Naive B cell (primary cell): ENCODE results near the gene BMPER. TPM values are rescaled to one million over a fixed set of nuclear protein-coding genes. Genes with fewer than 3 reads are reported as not detected.
A peak's percentile ranks its signal among the peaks of the same experiment; 100 is the strongest.

Experiments used
- ATAC-seq, 2 donors: fragments of 150-1000 bp; cut with Tn5 transposase; 2 replicates each; pipeline ENCODE4 v1.10.0; 2021; ENCODE audit warnings: low read depth in 2 of 2, mild to moderate bottlenecking in 2 of 2, moderate library complexity in 2 of 2
- DNase-seq: peaks from one replicate; pipeline ENCODE4 v3.0.0; 2022
- H3K27ac Mint-ChIP-seq, 6 donors: one replicate each; pipeline ENCODE4 v1.8.0; 2020 to 2022; ENCODE audit warnings: mild to moderate bottlenecking in 6 of 6, mixed read lengths in 6 of 6, moderate library complexity in 5 of 6, inconsistent platforms in 2 of 6
- H3K27me3 Mint-ChIP-seq, 3 donors: one replicate each; pipeline ENCODE4 v1.8.0; 2021 to 2022; ENCODE audit warnings: mixed read lengths in 3 of 3, mild to moderate bottlenecking in 1 of 3
- H3K36me3 Mint-ChIP-seq, 2 donors: one replicate each; pipeline ENCODE4 v1.8.0; 2020 to 2022; ENCODE audit warnings: mixed read lengths in 2 of 2, inconsistent platforms in 1 of 2, mild to moderate bottlenecking in 1 of 2
- H3K4me1 Mint-ChIP-seq, 3 donors: one replicate each; pipeline ENCODE4 v1.8.0; 2020 to 2022; ENCODE audit warnings: mixed read lengths in 3 of 3, inconsistent platforms in 1 of 3, mild to moderate bottlenecking in 1 of 3, moderate library complexity in 1 of 3
- H3K4me3 Mint-ChIP-seq, 8 donors: one replicate each; pipeline ENCODE4 v1.8.0; 2020 to 2022; ENCODE audit warnings: mild to moderate bottlenecking in 8 of 8, mixed read lengths in 8 of 8, moderate library complexity in 8 of 8, inconsistent platforms in 2 of 8
- H3K9me3 Mint-ChIP-seq, 7 donors: one replicate each; pipeline ENCODE4 v1.8.0; 2020 to 2022; ENCODE audit warnings: mixed read lengths in 7 of 7, mild to moderate bottlenecking in 5 of 7, inconsistent platforms in 2 of 7, moderate library complexity in 1 of 7
- polyA plus RNA-seq, 6 donors: library from polyadenylated mRNA; unstranded; fragments of 300-500 nt; fragmentation: Illumina TruSeq; gene quantifications; one replicate each; pipeline ENCODE4 v1.2.3, GENCODE V29; 2021; ENCODE audit warnings: low read depth in 6 of 6

The BMPER gene
- polyA plus RNA-seq, 6 donors from 2014 or later = not detected

DNA sequence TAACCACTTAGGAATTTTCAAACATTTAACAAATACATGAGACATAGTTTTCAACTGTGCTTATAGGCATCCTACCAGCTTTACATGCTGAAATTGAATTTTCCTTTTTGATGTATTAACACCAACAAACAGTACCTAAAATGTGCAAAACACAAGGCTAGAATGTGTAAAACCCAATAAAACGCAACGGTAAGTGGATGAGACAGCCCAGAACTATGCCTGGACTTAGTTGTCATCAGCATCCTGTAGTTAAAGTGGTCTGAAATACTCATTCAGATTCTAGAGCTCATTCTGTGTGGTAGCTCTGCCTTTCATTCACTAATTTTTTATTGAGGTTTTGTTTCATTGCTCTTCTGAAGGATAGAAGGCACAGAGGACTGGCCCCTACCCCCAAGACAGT is 137.1 kb downstream of the BMPER start:
- ATAC-seq = no peak
- Mint-ChIP-seq H3K9me3 (peaks cover 0 to 3% (median 0%) of the 10 kb centered on the region in 7 donors), H3K36me3 (no peaks in the 10 kb centered on the region), H3K27ac (no peak overlapping the region), H3K4me3 (no peak overlapping the region), H3K4me1 (no peaks in the 10 kb centered on the region), H3K27me3 (no peaks in the 10 kb centered on the region)
- no peak for DNase-seq

DNA sequence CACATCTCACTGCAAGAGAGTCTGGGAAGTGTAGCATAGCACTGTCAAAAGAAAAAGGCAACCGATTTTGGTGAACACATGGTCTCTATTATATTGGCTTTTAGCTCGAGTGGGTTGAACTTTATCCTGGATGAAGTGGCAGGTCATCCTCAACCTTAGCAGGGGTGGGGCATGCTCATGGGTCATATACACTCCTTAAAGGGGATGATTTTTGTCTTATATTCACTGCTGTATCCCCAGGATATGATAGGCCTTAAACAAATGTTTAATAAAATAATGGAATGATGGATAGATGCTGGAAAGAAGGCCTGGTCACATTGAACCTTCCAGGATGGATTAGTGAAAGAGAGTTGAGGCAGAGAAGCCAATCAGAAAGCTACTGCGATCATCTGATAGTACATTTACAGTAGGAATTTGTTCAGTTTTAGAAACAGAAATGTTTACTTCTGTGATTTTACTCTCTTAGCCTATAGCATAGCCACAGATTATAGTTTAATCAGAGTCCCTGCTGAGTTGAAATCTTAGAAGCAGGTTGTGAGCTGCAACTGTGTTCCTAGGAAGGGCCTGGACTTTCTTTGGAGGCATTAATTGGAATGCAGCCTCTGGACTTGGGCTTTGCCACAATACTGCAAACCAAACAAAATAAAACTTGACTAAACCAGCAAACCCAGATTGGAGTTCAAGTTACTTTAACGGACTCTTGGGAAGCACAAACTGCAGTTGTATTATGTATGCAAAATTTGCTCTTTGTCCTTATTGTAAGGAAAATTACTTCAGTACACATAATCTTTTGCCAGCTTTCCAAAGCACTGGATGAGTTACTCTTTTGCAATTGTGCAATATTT is 138.3 kb downstream of the BMPER start:
- DNase-seq (no peak), ATAC-seq (no peak)
- H3K36me3 Mint-ChIP-seq = no peaks in the 10 kb centered on the region
- H3K9me3 Mint-ChIP-seq = peaks cover 0 to 8% (median 2%) of the 10 kb centered on the region in 7 donors
- H3K27me3 Mint-ChIP-seq = peaks cover 0 to 7% (median 0%) of the 10 kb centered on the region in 3 donors
- no peaks in the 10 kb centered on the region for H3K4me1 Mint-ChIP-seq
- H3K27ac Mint-ChIP-seq = no peak overlapping the region
- no peak overlapping the region for H3K4me3 Mint-ChIP-seq

DNA sequence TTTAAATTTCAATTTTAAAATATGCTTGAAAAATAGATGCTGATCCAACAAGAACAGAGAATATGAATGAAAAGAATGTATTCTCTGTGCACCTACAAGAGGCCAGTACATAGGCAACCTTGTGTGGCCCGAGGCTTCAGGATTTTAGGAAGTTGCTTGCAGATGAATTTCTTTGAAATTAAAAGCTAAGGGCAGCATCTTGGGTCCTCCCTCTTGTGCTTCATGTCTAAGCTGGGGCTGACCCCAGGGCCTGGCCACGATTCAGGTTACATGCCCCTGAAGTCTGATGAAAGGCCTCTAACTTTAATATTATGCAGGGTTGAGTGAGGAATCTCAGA is 138.9 kb downstream of the BMPER start:
- no peak overlapping the region for H3K27ac Mint-ChIP-seq
- DNase-seq = no peak
- H3K4me3 Mint-ChIP-seq = peak overlapping the region in 1 of 8 donors; percentile 22

GRCh38 chr7:34044734-34045353 is 139.5 kb downstream of the BMPER start:
- Mint-ChIP-seq H3K4me3 (no peak overlapping the region), H3K36me3 (no peaks in the 10 kb centered on the region), H3K27me3 (peaks cover 0 to 7% (median 0%) of the 10 kb centered on the region in 3 donors), H3K9me3 (peaks cover 0 to 8% (median 2%) of the 10 kb centered on the region in 7 donors), H3K4me1 (no peaks in the 10 kb centered on the region), H3K27ac (no peak overlapping the region)
- no peak for ATAC-seq
- DNase-seq = no peak

More for the DNA sequence above, 138.9 kb downstream of the BMPER start:
- Mint-ChIP-seq H3K9me3 (peaks cover 0 to 8% (median 2%) of the 10 kb centered on the region in 7 donors), H3K27me3 (peaks cover 0 to 7% (median 0%) of the 10 kb centered on the region in 3 donors), H3K36me3 (no peaks in the 10 kb centered on the region), H3K4me1 (no peaks in the 10 kb centered on the region)
- no peak for ATAC-seq

- DNase-seq (no peak), ATAC-seq (no peak)
- no peak overlapping the region for H3K27ac Mint-ChIP-seq
- H3K4me3 Mint-ChIP-seq = no peak overlapping the region
- no peaks in the 10 kb centered on the region for H3K36me3 Mint-ChIP-seq
- no peaks in the 10 kb centered on the region for H3K4me1 Mint-ChIP-seq
- H3K9me3 Mint-ChIP-seq = peaks cover 0 to 8% (median 2%) of the 10 kb centered on the region in 7 donors
- peaks cover 0 to 7% (median 0%) of the 10 kb centered on the region in 3 donors for H3K27me3 Mint-ChIP-seq
Measured at GRCh38 chr7:34048445-34048844, 143.1 kb downstream of the BMPER start.

- Mint-ChIP-seq H3K4me3 (no peak overlapping the region), H3K9me3 (peaks cover 0 to 5% (median 0%) of the 10 kb centered on the region in 7 donors), H3K27me3 (peaks cover 0 to 7% (median 5%) of the 10 kb centered on the region in 3 donors), H3K4me1 (no peaks in the 10 kb centered on the region), H3K27ac (no peak overlapping the region), H3K36me3 (no peaks in the 10 kb centered on the region)
- no peak for ATAC-seq
- DNase-seq = no peak
Measured at GRCh38 chr7:34054075-34054474, 148.7 kb downstream of the BMPER start.

GRCh38 chr7:34057136-34057535 is 151.8 kb downstream of the BMPER start:
- H3K9me3 Mint-ChIP-seq = peaks cover 0 to 5% (median 0%) of the 10 kb centered on the region in 7 donors
- H3K4me1 Mint-ChIP-seq = no peaks in the 10 kb centered on the region
- H3K4me3 Mint-ChIP-seq = no peak overlapping the region
- no peak overlapping the region for H3K27ac Mint-ChIP-seq
- no peaks in the 10 kb centered on the region for H3K36me3 Mint-ChIP-seq
- ATAC-seq (no peak), DNase-seq (no peak)
- H3K27me3 Mint-ChIP-seq = peaks cover 0 to 7% (median 5%) of the 10 kb centered on the region in 3 donors

DNA sequence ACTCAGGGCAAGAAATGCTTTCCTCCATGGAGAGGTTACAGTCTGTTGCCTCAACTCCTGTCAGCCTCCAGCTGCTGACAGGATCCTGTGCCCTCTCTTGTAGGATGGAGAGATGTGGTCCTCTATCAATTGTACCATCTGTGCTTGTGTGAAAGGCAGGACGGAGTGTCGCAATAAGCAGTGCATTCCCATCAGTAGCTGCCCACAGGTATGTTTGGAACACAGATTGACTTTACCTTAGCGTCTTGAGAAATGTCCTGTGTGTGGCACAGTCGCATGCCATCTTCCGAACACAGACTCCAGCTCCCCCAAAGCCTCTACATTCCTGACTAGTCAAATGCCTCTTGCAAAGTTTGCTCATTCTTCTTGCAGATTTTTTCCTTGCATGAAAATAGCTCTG is 152.6 kb downstream of the BMPER start:
- Mint-ChIP-seq H3K27me3 (peaks cover 0 to 7% (median 5%) of the 10 kb centered on the region in 3 donors), H3K9me3 (peaks cover 0 to 5% (median 0%) of the 10 kb centered on the region in 7 donors), H3K4me1 (no peaks in the 10 kb centered on the region), H3K4me3 (no peak overlapping the region), H3K36me3 (no peaks in the 10 kb centered on the region), H3K27ac (no peak overlapping the region)
- no peak for DNase-seq
- no peak for ATAC-seq

DNA sequence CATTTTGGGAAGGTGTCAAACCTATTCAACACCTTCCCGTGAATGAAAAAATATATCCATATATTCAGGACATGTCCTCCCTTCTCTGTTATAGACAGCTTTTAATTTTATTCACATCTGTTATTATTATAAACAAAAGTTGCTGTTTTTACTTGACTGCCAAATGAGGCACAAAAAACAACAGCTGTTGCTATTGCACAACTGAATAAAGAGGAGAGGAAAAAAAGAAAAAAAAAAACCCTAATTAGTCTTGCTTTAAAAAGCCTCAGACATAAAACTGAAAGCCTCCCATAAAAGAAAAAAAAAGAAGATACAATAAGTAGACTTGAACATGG is 153.4 kb downstream of the BMPER start:
- H3K4me1 Mint-ChIP-seq = no peaks in the 10 kb centered on the region
- H3K4me3 Mint-ChIP-seq = no peak overlapping the region
- DNase-seq (no peak), ATAC-seq (no peak)
- H3K27ac Mint-ChIP-seq = no peak overlapping the region
- H3K36me3 Mint-ChIP-seq = no peaks in the 10 kb centered on the region
- H3K27me3 Mint-ChIP-seq = peaks cover 0 to 7% (median 5%) of the 10 kb centered on the region in 3 donors
- H3K9me3 Mint-ChIP-seq = peaks cover 0 to 5% (median 0%) of the 10 kb centered on the region in 7 donors

DNA sequence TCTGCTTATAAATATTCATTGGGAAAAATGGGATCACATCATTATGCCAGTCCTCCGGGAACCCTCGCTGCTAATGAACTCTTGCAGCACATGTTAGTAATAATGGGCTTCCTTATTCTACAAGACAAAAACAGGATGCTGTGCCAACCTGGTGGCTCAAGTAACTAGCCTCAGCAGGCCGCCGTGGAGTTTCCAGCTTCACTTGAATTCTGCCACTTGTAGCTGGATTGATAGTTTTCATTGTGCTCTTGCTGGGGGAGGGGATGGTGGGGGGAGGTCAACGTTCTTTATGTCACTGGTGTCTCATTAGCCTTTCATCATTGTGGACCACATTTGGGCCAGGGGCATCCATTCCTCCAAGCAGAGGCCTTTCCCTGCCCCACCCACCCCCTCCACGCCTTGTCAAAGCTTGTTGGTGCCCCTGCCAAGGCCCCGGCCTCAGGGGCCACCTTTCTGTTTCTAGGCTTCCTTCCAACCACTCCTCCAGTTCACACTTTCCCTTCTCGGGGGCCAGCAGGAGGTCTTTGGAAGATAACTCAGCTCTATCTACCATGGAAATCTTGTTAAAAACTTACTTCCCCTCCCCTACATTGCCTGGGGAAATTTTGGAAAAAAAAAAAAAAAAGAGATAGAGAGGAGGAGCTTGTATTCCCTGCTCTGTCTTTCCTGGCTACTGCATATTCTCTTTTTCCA is 153.9 kb downstream of the BMPER start:
- Mint-ChIP-seq H3K27ac (no peak overlapping the region), H3K4me1 (no peaks in the 10 kb centered on the region), H3K36me3 (no peaks in the 10 kb centered on the region), H3K9me3 (peaks cover 0 to 2% (median 0%) of the 10 kb centered on the region in 7 donors), H3K27me3 (peaks cover 0 to 7% (median 5%) of the 10 kb centered on the region in 3 donors), H3K4me3 (no peak overlapping the region)
- ATAC-seq (no peak), DNase-seq (no peak)

- Mint-ChIP-seq H3K36me3 (no peaks in the 10 kb centered on the region), H3K4me3 (no peak overlapping the region), H3K9me3 (peaks cover 0 to 2% (median 0%) of the 10 kb centered on the region in 7 donors), H3K4me1 (no peaks in the 10 kb centered on the region), H3K27ac (no peak overlapping the region), H3K27me3 (peaks cover 0 to 7% (median 5%) of the 10 kb centered on the region in 3 donors)
- ATAC-seq (no peak), DNase-seq (no peak)
Measured at GRCh38 chr7:34060196-34060947, 155.0 kb downstream of the BMPER start.

GRCh38 chr7:34061149-34061548 is 155.8 kb downstream of the BMPER start:
- H3K4me1 Mint-ChIP-seq = no peaks in the 10 kb centered on the region
- ATAC-seq (no peak), DNase-seq (no peak)
- no peaks in the 10 kb centered on the region for H3K36me3 Mint-ChIP-seq
- no peak overlapping the region for H3K4me3 Mint-ChIP-seq
- peaks cover 0 to 2% (median 0%) of the 10 kb centered on the region in 7 donors for H3K9me3 Mint-ChIP-seq
- no peak overlapping the region for H3K27ac Mint-ChIP-seq
- H3K27me3 Mint-ChIP-seq = peaks cover 0 to 7% (median 5%) of the 10 kb centered on the region in 3 donors

- no peak overlapping the region for H3K27ac Mint-ChIP-seq
Measured at GRCh38 chr7:34062341-34062740, 157.0 kb downstream of the BMPER start.

More at GRCh38 chr7:34062341-34062740, 157.0 kb downstream of the BMPER start:
- H3K36me3 Mint-ChIP-seq = no peaks in the 10 kb centered on the region
- peaks cover 0 to 2% (median 0%) of the 10 kb centered on the region in 7 donors for H3K9me3 Mint-ChIP-seq
- peaks cover 0 to 7% (median 5%) of the 10 kb centered on the region in 3 donors for H3K27me3 Mint-ChIP-seq
- no peaks in the 10 kb centered on the region for H3K4me1 Mint-ChIP-seq
- ATAC-seq (no peak), DNase-seq (no peak)
- H3K4me3 Mint-ChIP-seq = no peak overlapping the region
